GM19043 (cell line): ENCODE results near the gene CIC.
A peak's percentile ranks its signal among the peaks of the same experiment; 100 is the strongest.
"Not testable (repeated sequence)": the region's sequence is repeated elsewhere in the genome, so short reads cannot be mapped to it uniquely, and the experiment has no call there.

Source experiments
- ATAC-seq: cut with Tn5 transposase; IDR thresholded peaks from one replicate; pipeline ENCODE4 v1.9.1; 2021; ENCODE audit warnings: low read depth; ENCODE audit not compliant: unreplicated experiment

The CIC gene

DNA sequence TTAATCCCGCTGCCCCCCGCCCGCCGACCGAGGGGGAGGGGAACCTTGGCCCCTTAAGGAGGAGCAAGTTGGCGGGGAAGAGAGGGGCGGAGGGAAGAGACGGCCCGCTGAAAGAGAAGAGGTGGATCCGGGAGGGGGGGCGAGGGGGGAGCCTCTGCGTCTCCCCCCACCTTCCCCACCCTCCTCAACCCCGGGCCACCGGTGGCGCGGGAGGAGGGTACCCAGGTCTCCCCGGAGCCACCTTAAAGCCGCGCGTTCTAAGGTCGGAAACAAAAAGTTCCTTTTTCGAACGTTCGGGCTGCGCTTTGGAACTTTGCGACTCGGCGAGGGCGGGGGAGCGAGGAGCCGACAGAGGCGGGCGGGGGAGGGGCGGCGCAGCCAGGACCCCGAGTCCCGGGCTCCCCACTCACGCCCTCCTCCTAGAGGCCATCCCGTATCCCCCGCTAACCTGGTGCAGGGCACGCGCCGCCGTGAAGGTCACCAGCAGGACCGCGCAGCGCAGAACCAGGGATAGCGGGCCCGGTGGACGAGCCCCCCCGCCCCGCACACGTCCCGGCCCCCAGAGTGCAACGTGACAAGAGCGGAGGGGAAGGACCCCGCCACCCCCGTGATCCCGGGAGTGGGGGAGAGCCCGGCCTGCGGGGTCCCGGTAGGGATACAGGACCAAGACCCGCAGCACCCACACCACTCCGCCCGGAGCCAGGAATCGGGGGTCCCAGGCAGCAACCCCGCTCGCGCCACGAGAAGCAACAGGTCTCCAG is 14.8 kb upstream of the CIC start:
- ATAC-seq, result no peak

GRCh38 chr19:42254850-42255765 is 13.9 kb upstream of the CIC start, which contains the start of gene ERF:
Gene ERF, minus strand, starts transcription at chr19:42255128. Its CDS starts 129 bp downstream, at chr19:42254999.
- peak; percentile 58 for ATAC-seq

GRCh38 chr19:42255766-42256745 is 13.0 kb upstream of the CIC start:
- no peak for ATAC-seq

DNA sequence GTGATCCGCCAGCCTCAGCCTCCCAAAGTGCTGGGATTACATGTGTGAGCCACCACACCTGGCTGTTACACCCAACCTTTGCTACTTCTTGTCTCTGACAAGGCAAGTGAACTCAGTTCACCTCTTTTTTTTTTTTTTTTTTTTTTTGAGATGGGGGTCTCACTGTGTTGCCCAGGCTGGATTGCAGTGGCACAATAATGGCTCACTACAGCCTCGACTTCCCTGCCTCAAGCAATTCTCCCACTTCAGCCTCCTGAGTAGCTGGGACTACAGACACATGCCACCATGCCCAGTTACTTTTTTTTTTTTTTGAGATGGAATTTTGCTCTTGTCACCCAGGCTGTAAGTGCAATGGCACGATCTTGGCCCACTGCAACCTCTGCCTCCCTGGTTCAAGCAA is 11.2 kb upstream of the CIC start:
- ATAC-seq, result not testable (repeated sequence)

GRCh38 chr19:42261763-42262162 is 7.3 kb upstream of the CIC start:
- ATAC-seq, result no peak

DNA sequence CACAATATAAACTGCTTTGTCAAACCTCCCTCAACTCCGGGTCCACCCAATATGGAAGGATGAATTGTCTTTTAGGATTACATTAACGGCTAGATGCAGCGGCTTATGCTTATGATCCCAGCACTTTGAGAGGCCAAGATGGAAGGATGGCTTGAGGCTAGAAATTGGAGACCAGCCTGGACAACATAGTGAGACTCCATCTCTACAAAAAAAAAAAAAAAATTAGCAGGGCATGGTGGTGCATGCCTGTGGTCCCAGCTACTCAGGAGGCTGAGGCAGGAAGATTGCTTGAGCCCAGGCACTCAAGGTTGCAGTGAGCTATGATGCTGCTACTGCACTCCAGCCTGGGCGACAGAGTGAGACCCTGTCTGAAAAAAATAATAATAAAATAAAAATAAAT is 2.9 kb upstream of the CIC start:
- not testable (repeated sequence) for ATAC-seq

GRCh38 chr19:42266928-42267603 is 2.0 kb upstream of the CIC start:
- ATAC-seq, result not testable (repeated sequence)

- no peak for ATAC-seq
Measured at GRCh38 chr19:42267644-42268141, 1.4 kb upstream of the CIC start.

- ATAC-seq, result peak; percentile 50
Measured at GRCh38 chr19:42268142-42268703, 829 bp upstream of the CIC start.

GRCh38 chr19:42269478-42270345 is 660 bp downstream of the CIC start:
- no peak for ATAC-seq

DNA sequence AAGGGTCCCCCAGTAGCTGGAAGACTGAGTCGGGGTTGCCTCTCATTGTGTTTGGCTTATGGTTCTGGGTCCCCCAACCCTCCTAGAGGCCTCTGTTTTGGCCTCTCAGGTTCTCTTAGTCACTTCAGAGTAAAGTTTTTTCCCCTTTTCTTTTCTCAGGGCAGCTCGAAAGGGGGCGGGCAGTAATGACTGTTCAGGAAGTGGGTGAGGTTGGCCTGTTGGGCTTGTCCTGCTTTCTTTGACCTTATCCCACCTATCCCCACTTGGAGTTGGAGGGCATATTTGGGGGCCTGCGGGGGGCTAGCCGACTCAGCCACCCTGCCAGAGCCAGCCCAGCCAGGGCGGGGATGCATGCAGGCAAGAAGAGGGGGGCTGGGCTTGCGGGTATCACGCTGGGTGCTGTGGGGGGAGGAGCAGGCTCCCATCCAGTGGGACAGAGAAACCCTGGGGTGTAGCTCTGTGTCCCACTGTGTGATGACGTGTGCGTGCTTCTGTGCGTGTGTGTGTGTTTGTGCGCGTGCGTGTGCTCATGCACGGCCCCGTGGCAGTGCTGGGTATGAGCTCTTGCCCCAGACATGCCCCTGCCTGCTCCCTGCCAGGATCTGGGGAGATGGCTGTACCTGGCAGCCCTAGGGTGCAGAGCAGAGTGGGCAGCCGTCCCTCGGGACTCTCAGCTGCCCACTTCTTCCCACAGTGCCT is 1.4 kb downstream of the CIC start:
- no peak for ATAC-seq

DNA sequence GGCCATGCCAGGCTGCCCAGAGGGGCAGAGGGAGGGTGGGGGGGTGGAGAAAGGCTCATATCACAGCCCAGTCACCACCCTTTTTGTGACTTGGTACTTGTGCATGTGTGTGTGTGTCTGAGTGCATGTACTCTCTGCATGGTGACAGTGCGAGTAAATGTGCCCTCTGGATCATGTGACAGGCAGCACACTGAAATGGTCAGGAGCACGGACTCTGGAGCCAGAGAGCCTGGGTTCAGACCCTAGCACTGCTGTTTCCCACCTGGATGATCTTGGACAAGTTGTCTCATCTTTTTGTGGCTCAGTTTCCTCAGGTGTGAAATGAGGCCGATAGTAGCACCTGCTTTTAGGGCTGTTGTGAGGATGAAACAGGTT is 2.0 kb downstream of the CIC start:
- no peak for ATAC-seq

GRCh38 chr19:42271861-42272534 is 2.9 kb downstream of the CIC start:
- ATAC-seq, result no peak

GRCh38 chr19:42272535-42272897 is 3.5 kb downstream of the CIC start:
- no peak for ATAC-seq

- no peak for ATAC-seq
Measured at GRCh38 chr19:42272989-42273406, 3.9 kb downstream of the CIC start.

DNA sequence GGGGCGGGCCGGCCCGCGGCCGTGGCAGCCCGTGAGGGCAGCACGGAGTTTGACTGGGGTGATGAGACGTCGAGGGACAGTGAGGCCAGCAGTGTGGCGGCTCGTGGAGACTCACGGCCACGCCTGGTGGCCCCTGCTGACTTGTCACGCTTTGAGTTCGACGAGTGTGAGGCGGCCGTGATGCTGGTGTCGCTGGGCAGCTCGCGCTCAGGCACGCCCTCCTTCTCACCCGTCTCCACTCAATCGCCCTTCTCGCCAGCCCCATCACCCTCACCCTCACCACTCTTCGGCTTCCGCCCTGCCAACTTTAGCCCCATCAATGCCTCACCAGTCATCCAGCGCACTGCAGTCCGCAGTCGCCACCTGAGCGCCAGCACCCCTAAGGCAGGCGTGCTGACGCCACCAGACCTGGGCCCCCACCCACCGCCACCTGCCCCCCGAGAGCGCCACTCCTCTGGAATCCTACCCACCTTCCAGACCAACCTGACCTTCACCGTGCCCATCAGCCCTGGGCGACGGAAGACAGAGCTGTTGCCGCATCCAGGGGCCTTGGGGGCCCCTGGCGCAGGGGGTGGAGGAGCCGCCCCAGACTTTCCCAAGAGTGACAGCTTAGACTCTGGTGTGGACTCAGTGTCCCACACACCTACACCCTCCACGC is 4.5 kb downstream of the CIC start:
- ATAC-seq, result no peak
